ENCODE data around the gene OR6B2. TPM values are rescaled to one million over a fixed set of nuclear protein-coding genes. Genes with fewer than 3 reads are reported as not detected.

Gene OR6B2
- total RNA-seq, 2 experiments from 2014 or later = not detected

DNA sequence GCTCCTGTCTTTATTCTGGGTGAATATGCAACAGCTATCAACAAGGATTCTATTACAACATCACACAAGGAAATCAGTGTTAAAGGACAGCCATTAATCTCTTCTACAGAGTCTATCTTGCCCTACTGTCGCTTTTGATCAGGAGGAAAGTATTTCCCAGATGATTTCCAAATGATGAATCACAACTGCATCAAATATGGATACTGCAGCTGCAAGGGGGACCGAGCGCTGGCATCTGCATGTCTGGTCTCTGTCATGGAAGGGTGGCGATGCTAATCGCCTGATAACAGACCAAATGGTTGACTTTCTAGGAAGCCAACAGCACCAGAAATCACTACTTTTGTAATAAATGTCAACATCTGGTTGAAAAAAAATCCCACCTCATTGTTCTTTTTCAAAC lies 44.3 kb upstream of the OR6B2 start:
- H3K4me2 ChIP-seq (ENCODE audit: low read length) = no peak overlapping the region
- H3K27ac ChIP-seq (ENCODE audit: low read depth, low read length, poor library complexity, severe bottlenecking) = no peak overlapping the region
- intact Hi-C loops (cut with micrococcal nuclease; ENCODE audit: unreplicated experiment) = no loop called here
- ChIA-PET CTCF (ENCODE audit: unreplicated experiment) (no interaction called here), POLR2A (no interaction called here)
- DNase-seq (ENCODE audit: low spot score) = no peak
- H3K4me1 ChIP-seq (ENCODE audit: insufficient read depth, low read length, poor library complexity, severe bottlenecking) = no peaks in the 10 kb centered on the region
- H3K36me3 ChIP-seq (ENCODE audit: insufficient read depth, low read length) = no peaks in the 10 kb centered on the region
- no TSS peak for BruUV-seq (replicated peaks)
- no peak overlapping the region for H3K4me3 ChIP-seq (ENCODE audit: low read depth, low read length, poor library complexity, severe bottlenecking)
- no peaks in the 10 kb centered on the region for H3K9me2 ChIP-seq (ENCODE audit: insufficient read depth, low read length)
- no peak overlapping the region for H2AFZ ChIP-seq (ENCODE audit: low read length)
- peaks cover 15% of the 10 kb centered on the region for H3K9me3 ChIP-seq (ENCODE audit: low read length)
- H3K79me2 ChIP-seq (ENCODE audit: insufficient read depth, low read depth, low read length) = no peaks in the 10 kb centered on the region
- H4K20me1 ChIP-seq (ENCODE audit: insufficient read depth, low read length) = no peaks in the 10 kb centered on the region
- TF ChIP-seq EZH2phosphoT487 (IDR thresholded peaks at IDR 0.05; ENCODE audit: borderline replicate concordance, low read depth, low read length) = no peak
- TF ChIP-seq, protein P1, sequence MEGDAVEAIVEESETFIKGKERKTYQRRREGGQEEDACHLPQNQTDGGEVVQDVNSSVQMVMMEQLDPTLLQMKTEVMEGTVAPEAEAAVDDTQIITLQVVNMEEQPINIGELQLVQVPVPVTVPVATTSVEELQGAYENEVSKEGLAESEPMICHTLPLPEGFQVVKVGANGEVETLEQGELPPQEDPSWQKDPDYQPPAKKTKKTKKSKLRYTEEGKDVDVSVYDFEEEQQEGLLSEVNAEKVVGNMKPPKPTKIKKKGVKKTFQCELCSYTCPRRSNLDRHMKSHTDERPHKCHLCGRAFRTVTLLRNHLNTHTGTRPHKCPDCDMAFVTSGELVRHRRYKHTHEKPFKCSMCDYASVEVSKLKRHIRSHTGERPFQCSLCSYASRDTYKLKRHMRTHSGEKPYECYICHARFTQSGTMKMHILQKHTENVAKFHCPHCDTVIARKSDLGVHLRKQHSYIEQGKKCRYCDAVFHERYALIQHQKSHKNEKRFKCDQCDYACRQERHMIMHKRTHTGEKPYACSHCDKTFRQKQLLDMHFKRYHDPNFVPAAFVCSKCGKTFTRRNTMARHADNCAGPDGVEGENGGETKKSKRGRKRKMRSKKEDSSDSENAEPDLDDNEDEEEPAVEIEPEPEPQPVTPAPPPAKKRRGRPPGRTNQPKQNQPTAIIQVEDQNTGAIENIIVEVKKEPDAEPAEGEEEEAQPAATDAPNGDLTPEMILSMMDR (conservative IDR thresholded peaks at IDR 0.05; ENCODE audit: low read length) = no peak

DNA sequence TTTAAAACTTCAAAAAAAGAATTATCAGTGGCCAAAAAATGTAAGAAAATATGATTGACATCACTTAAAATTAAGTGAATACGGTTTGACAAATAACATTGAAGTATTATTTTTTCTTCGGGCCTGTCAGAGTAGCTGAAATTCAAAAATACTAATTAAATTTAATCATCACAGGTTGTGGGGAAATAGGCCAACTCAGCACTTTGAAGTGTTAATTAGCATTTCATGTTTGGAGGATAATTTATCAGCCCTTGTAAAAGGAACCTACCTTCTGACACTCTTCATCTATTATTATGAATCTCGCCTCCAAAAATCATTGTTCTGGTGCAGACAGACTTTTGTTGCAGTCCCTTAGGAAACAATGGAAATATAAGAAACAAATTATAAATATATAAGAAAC lies 40.7 kb upstream of the OR6B2 start:
- Histone ChIP-seq H4K20me1 (ENCODE audit: insufficient read depth, low read length) (no peaks in the 10 kb centered on the region), H3K4me2 (ENCODE audit: low read length) (no peak overlapping the region), H3K27ac (ENCODE audit: low read depth, low read length, poor library complexity, severe bottlenecking) (no peak overlapping the region), H3K79me2 (ENCODE audit: insufficient read depth, low read depth, low read length) (no peaks in the 10 kb centered on the region), H3K9me2 (ENCODE audit: insufficient read depth, low read length) (no peaks in the 10 kb centered on the region), H3K4me1 (ENCODE audit: insufficient read depth, low read length, poor library complexity, severe bottlenecking) (no peaks in the 10 kb centered on the region), H2AFZ (ENCODE audit: low read length) (no peak overlapping the region), H3K36me3 (ENCODE audit: insufficient read depth, low read length) (no peaks in the 10 kb centered on the region), H3K9me3 (ENCODE audit: low read length) (no peaks in the 10 kb centered on the region), H3K4me3 (ENCODE audit: low read depth, low read length, poor library complexity, severe bottlenecking) (no peak overlapping the region)
- ChIA-PET POLR2A (interaction anchor here (0.5 to 0.7 kb wide), 2 partner anchors 168 to 694 kb away, joined by 3 to 5 read pairs; no protein-coding TSS in a partner anchor), CTCF (ENCODE audit: unreplicated experiment) (no interaction called here)
- TF ChIP-seq, protein P1 (conservative IDR thresholded peaks at IDR 0.05; ENCODE audit: low read length) = no peak
- no peak for TF ChIP-seq EZH2phosphoT487 (IDR thresholded peaks at IDR 0.05; ENCODE audit: borderline replicate concordance, low read depth, low read length)
- intact Hi-C loops (cut with micrococcal nuclease; ENCODE audit: unreplicated experiment) = no loop called here
- DNase-seq (ENCODE audit: low spot score) = no peak
- BruUV-seq (replicated peaks) = no TSS peak

DNA sequence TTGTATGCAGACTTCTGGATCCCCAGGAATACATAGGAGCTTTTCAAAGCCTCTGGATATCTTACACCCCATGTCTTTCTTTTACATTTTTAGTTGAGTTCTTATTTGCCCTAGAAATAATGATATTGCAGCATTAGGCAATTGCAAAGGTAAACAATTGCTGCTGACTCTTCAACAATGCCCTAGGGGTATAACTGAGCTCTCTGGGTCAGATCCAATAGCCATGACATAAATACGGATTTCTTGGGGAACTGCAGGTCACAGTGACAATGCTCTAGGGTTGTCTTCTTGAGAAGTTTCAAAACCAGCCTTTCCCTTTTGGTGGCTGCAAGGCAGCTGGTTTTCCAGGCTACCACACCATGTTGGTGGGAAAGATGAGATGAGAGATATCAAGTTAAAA lies 39.6 kb upstream of the OR6B2 start:
- DNase-seq (ENCODE audit: low spot score) = no peak
- no peaks in the 10 kb centered on the region for H3K79me2 ChIP-seq (ENCODE audit: insufficient read depth, low read depth, low read length)
- H4K20me1 ChIP-seq (ENCODE audit: insufficient read depth, low read length) = no peaks in the 10 kb centered on the region
- no peaks in the 10 kb centered on the region for H3K36me3 ChIP-seq (ENCODE audit: insufficient read depth, low read length)
- TF ChIP-seq, protein P1 (conservative IDR thresholded peaks at IDR 0.05; ENCODE audit: low read length) = no peak
- no peak for TF ChIP-seq EZH2phosphoT487 (IDR thresholded peaks at IDR 0.05; ENCODE audit: borderline replicate concordance, low read depth, low read length)
- BruUV-seq (replicated peaks) = no TSS peak
- H3K4me1 ChIP-seq (ENCODE audit: insufficient read depth, low read length, poor library complexity, severe bottlenecking) = no peaks in the 10 kb centered on the region
- H3K4me2 ChIP-seq (ENCODE audit: low read length) = no peak overlapping the region
- H3K9me3 ChIP-seq (ENCODE audit: low read length) = no peaks in the 10 kb centered on the region
- ChIA-PET POLR2A (interaction anchor here (0.9 kb wide), 1 partner anchor 9 kb away, joined by 3 read pairs; no protein-coding TSS in a partner anchor), CTCF (ENCODE audit: unreplicated experiment) (no interaction called here)
- no peaks in the 10 kb centered on the region for H3K9me2 ChIP-seq (ENCODE audit: insufficient read depth, low read length)
- no peak overlapping the region for H3K4me3 ChIP-seq (ENCODE audit: low read depth, low read length, poor library complexity, severe bottlenecking)
- intact Hi-C loops (cut with micrococcal nuclease; ENCODE audit: unreplicated experiment) = no loop called here
- H2AFZ ChIP-seq (ENCODE audit: low read length) = no peak overlapping the region
- H3K27ac ChIP-seq (ENCODE audit: low read depth, low read length, poor library complexity, severe bottlenecking) = no peak overlapping the region

Data from OCI-LY7 (cell line).